Hepatocyte (in vitro differentiated cells): Measurements from ENCODE around the gene DGKI. TPM values are rescaled to one million over a fixed set of nuclear protein-coding genes. Genes with fewer than 3 reads are reported as not detected.

ENCODE experiments used
- DNase-seq: peaks from one replicate; pipeline ENCODE4 v3.0.0-alpha.2; 2016; ENCODE audit warnings: low spot score
- H2AFZ ChIP-seq: fragments of 200-600 bp; sonication (generic); 2 replicates; pipeline ENCODE4 v1.6.0; 2016; ENCODE audit warnings: antibody characterized with exemption, mild to moderate bottlenecking
- H3K27ac ChIP-seq: fragments of 200-600 bp; sonication (generic); 2 replicates; pipeline ENCODE4 v1.5.1; 2016; ENCODE audit warnings: mild to moderate bottlenecking
- H3K27me3 ChIP-seq: fragments of 200-600 bp; sonication (generic); 2 replicates; pipeline ENCODE4 v1.6.1; 2016
- H3K36me3 ChIP-seq: fragments of 200-600 bp; sonication (generic); replicated peaks from 2 replicates; pipeline ENCODE4 v1.5.1; 2016; ENCODE audit warnings: low read depth; ENCODE audit not compliant: insufficient read depth
- H3K4me1 ChIP-seq: fragments of 200-600 bp; sonication (generic); 2 replicates; pipeline ENCODE4 v1.5.1; 2016; ENCODE audit warnings: mild to moderate bottlenecking, moderate library complexity; ENCODE audit not compliant: insufficient read depth
- H3K4me2 ChIP-seq: fragments of 200-600 bp; sonication (generic); 2 replicates; pipeline ENCODE4 v1.6.0; 2016
- H3K4me3 ChIP-seq: fragments of 200-600 bp; sonication (generic); 2 replicates; pipeline ENCODE4 v1.5.1; 2016; ENCODE audit warnings: mild to moderate bottlenecking
- H3K79me2 ChIP-seq: fragments of 200-600 bp; sonication (generic); 2 replicates; pipeline ENCODE4 v1.6.0; 2017; ENCODE audit warnings: mild to moderate bottlenecking
- H3K9me2 ChIP-seq: fragments of 200-600 bp; sonication (generic); replicated peaks from 2 replicates; pipeline ENCODE4 v1.6.0; 2017; ENCODE audit warnings: mild to moderate bottlenecking; ENCODE audit not compliant: insufficient read depth
- H3K9me3 ChIP-seq: fragments of 200-600 bp; sonication (generic); 2 replicates; pipeline ENCODE4 v1.5.1; 2016; ENCODE audit warnings: low read depth, mild to moderate bottlenecking
- H4K20me1 ChIP-seq: fragments of 200-600 bp; sonication (generic); 2 replicates; pipeline ENCODE4 v1.6.0; 2016; ENCODE audit warnings: mild to moderate bottlenecking; ENCODE audit not compliant: insufficient read depth, poor library complexity, severe bottlenecking
- EZH2 ChIP-seq: fragments of 200-600 bp; sonication (generic); IDR thresholded peaks from 2 replicates; pipeline ENCODE4 v1.6.1; 2016; ENCODE audit warnings: antibody characterized with exemption, mild to moderate bottlenecking, borderline replicate concordance
- EZH2phosphoT487 ChIP-seq: fragments of 200-600 bp; sonication (generic); IDR thresholded peaks from one replicate; pipeline ENCODE4 v1.6.1; 2018; ENCODE audit warnings: antibody characterized with exemption, mild to moderate bottlenecking, low read depth, moderate library complexity; ENCODE audit not compliant: unreplicated experiment, severe bottlenecking
- WGBS: methylation state at CpG from one replicate; pipeline ENCODE4 v1.1.6; 2016; ENCODE audit warnings: low lambda C conversion rate; ENCODE audit errors: missing lambda C conversion rate; 5-methylcytosine and 5-hydroxymethylcytosine counted together
- polyA plus RNA-seq: library from polyadenylated mRNA; unstranded; fragments of >200 nt; fragmentation: Nextera tagmentation; extraction: Ambion mirVana; gene quantifications from 2 replicates; pipeline ENCODE4 v1.2.1, GENCODE V29; 2016
- total RNA-seq: library from RNA; depleted of rRNA; stranded (reverse); fragments of >200 nt; gene quantifications from 2 replicates; pipeline ENCODE4 v1.2.3, GENCODE V29; 2014
- TF ChIP-seq, protein P1 (sequence below): fragments of 200-600 bp; sonication (generic); IDR thresholded peaks from 2 replicates; pipeline ENCODE4 v1.5.1; 2016; ENCODE audit warnings: antibody characterized with exemption, mild to moderate bottlenecking; ENCODE audit not compliant: poor library complexity

The DGKI gene
- total and polyA plus RNA-seq, 2 experiments from 2014 or later, result 0.47 to 1.8 TPM

DNA sequence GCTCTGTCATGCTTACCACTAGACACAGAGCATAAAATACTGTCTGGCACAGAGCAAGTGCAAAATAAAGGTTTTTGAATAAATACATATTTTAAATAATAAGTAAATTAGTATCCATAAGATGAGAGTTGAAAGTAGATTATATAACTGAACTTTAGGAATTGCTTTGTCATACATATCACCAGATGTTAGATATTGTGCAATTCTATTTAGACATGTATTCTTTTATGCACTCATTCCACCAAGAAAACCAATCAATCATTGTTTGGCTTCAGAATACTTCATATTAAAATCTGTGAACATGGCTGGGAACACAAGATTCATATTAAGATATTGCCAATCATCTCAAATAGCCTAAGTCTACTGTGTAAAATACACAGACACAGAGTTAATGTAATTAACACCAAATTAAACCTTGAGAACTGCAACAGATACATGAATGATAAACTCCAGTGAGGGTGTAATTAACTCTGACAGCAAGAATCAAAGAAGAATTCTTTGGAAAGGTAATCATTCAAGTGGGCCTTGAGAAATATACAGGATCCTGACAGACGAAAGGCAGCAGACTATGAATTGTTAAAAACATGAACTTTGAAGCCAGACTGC is 302.2 kb downstream of the DGKI start:
- Histone ChIP-seq H3K36me3 (no peaks in the 10 kb centered on the region), H3K9me2 (no peaks in the 10 kb centered on the region), H3K79me2 (no peaks in the 10 kb centered on the region), H4K20me1 (no peaks in the 10 kb centered on the region), H3K4me1 (peaks cover 7% of the 10 kb centered on the region), H2AFZ (no peak overlapping the region), H3K4me3 (no peak overlapping the region), H3K27ac (no peak overlapping the region), H3K4me2 (no peak overlapping the region), H3K9me3 (no peaks in the 10 kb centered on the region), H3K27me3 (no peaks in the 10 kb centered on the region)
- TF ChIP-seq EZH2 (no peak), EZH2phosphoT487 (no peak)
- TF ChIP-seq, protein P1, sequence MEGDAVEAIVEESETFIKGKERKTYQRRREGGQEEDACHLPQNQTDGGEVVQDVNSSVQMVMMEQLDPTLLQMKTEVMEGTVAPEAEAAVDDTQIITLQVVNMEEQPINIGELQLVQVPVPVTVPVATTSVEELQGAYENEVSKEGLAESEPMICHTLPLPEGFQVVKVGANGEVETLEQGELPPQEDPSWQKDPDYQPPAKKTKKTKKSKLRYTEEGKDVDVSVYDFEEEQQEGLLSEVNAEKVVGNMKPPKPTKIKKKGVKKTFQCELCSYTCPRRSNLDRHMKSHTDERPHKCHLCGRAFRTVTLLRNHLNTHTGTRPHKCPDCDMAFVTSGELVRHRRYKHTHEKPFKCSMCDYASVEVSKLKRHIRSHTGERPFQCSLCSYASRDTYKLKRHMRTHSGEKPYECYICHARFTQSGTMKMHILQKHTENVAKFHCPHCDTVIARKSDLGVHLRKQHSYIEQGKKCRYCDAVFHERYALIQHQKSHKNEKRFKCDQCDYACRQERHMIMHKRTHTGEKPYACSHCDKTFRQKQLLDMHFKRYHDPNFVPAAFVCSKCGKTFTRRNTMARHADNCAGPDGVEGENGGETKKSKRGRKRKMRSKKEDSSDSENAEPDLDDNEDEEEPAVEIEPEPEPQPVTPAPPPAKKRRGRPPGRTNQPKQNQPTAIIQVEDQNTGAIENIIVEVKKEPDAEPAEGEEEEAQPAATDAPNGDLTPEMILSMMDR, result no peak
- 54% methylated on average over 1 of the region's 1 CpG for whole genome bisulfite sequencing
- DNase-seq, result no peak

DNA sequence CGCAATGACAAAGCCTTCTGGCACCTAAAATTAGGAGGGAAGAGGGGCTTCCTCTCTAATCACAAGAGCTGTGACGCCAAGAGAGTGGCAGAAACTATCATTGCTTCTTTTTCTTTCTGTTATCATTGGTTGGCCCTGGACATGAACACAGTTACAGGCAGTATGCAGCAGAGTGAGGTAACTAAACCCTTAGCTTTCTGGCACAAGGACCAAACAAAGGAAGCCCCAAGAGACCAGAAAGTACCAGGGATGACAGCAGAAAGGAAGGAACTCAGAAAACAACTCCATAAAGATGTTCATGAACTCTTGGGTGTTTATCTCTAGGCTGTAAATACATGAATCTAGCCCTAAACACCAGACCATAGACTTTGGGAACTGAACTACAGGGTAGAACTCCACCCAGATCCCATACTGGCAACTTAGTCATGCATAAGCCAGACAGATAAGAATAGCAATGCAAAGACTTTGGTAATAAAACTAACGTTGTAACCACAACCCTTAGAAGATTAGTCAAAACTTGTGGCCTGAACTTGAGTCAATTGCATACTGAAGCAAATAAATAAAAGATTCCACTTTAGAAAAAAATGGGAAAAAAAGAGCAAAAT is 307.6 kb downstream of the DGKI start:
- H3K79me2 ChIP-seq, result no peaks in the 10 kb centered on the region
- WGBS, result 65% methylated on average over 3 of the region's 3 CpGs
- peak overlapping the region; percentile 29 for H3K27ac ChIP-seq
- H3K36me3 ChIP-seq, result no peaks in the 10 kb centered on the region
- TF ChIP-seq, protein P1, result no peak
- no peak for TF ChIP-seq EZH2
- TF ChIP-seq EZH2phosphoT487, result no peak
- H4K20me1 ChIP-seq, result no peaks in the 10 kb centered on the region
- no peak overlapping the region for H2AFZ ChIP-seq
- H3K4me2 ChIP-seq, result no peak overlapping the region
- H3K9me2 ChIP-seq, result no peaks in the 10 kb centered on the region
- no peaks in the 10 kb centered on the region for H3K9me3 ChIP-seq
- H3K4me1 ChIP-seq, result peaks cover 4% of the 10 kb centered on the region
- H3K4me3 ChIP-seq, result no peak overlapping the region
- H3K27me3 ChIP-seq, result no peaks in the 10 kb centered on the region
- no peak for DNase-seq

DNA sequence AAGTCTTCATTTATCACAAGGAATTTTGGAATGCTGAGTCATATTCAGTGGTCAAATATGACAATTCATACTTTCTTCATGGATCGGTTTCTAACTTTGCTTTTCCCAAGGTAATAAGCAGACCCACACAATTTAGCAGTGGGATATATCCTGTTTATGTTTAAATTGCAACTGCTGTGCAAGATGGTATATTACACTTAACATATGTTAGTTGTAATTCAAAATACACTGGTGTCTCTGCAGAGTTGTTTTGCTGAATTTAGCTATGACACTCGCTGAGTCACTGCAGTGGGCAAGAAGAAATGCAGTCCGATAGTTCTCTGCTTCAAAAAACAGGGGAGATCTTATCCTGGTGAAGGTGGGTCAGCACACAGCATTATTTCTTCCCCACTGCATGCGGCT is 308.4 kb downstream of the DGKI start:
- H3K36me3 ChIP-seq, result no peaks in the 10 kb centered on the region
- H2AFZ ChIP-seq, result peak overlapping the region; percentile 22
- no peak for DNase-seq
- H3K4me2 ChIP-seq, result no peak overlapping the region
- H3K4me1 ChIP-seq, result peaks cover 4% of the 10 kb centered on the region
- H3K9me2 ChIP-seq, result no peaks in the 10 kb centered on the region
- H3K27ac ChIP-seq, result no peak overlapping the region
- no peaks in the 10 kb centered on the region for H3K79me2 ChIP-seq
- TF ChIP-seq EZH2phosphoT487 (no peak), EZH2 (no peak)
- TF ChIP-seq, protein P1, result no peak
- no peaks in the 10 kb centered on the region for H4K20me1 ChIP-seq
- WGBS, result 93% methylated on average over 4 of the region's 4 CpGs
- no peaks in the 10 kb centered on the region for H3K9me3 ChIP-seq
- no peak overlapping the region for H3K4me3 ChIP-seq
- H3K27me3 ChIP-seq, result no peaks in the 10 kb centered on the region
